AG04450 (cell line): Measurements from ENCODE around the gene CCDC24. TPM values are rescaled to one million over a fixed set of nuclear protein-coding genes. Genes with fewer than 3 reads are reported as not detected.

Source experiments
- CTCF ChIA-PET: fragments of 300-600, 350-600 bp; formaldehyde crosslinking; extraction: SDS; loops from one replicate; lab custom pipeline; 2022; ENCODE audit warnings: antibody characterized with exemption, inconsistent platforms; lab: Charles Lee
- POLR2A ChIA-PET: fragments of 350-600 bp; formaldehyde crosslinking; extraction: SDS; loops from one replicate; lab custom pipeline; 2021; ENCODE audit warnings: antibody characterized with exemption, inconsistent platforms; lab: Yijun Ruan, JAX
- DNase-seq: peaks from one replicate; pipeline ENCODE4 v3.0.0-alpha.2; 2011; ENCODE audit warnings: low read depth, low spot score
- H3K27ac ChIP-seq: one replicate; pipeline ENCODE4 v1.5.1; 2012; ENCODE audit warnings: low read depth, low read length, control low read depth
- H3K27me3 ChIP-seq: one replicate; pipeline ENCODE4 v1.6.0; 2012; ENCODE audit warnings: low read length; ENCODE audit not compliant: control insufficient read depth, insufficient read depth
- H3K4me3 ChIP-seq: 2 replicates; pipeline ENCODE4 v1.5.1; 2011; ENCODE audit warnings: mild to moderate bottlenecking, low read depth, low read length, control low read depth
- H3K9me3 ChIP-seq: 2 replicates; pipeline ENCODE4 v1.5.1; 2012; ENCODE audit warnings: low read length; ENCODE audit not compliant: control insufficient read depth, insufficient read depth
- CTCF ChIP-seq: IDR thresholded peaks from 2 replicates; pipeline ENCODE4 v1.5.1; 2011; ENCODE audit warnings: low read depth, low read length, control low read depth, inconsistent platforms
- polyA plus RNA-seq: library from polyadenylated mRNA; depleted of rRNA; stranded (reverse); fragments of >200 nt; gene quantifications from 2 replicates; pipeline ENCODE4 v1.2.3, GENCODE V29; 2011

Gene CCDC24
- polyA plus RNA-seq, 1 experiment: 1.1 TPM

GRCh38 chr1:43983253-43983899 is 8.0 kb upstream of the CCDC24 start:
- ChIA-PET CTCF (no interaction called here), POLR2A (no interaction called here)
- DNase-seq: no peak

DNA sequence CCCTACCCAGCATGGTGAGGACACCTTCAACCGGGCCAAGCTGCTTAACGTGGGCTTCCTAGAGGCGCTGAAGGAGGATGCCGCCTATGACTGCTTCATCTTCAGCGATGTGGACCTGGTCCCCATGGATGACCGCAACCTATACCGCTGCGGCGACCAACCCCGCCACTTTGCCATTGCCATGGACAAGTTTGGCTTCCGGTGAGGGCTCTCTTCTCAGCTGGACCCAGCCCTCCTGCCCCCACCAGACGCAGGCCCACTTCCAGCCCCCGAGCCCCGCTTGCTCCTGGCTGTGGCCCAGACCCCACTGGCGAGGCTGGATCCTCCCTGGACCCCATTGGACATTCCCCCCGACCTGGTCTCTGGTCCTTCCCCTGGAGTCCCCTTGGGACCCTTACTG is 6.5 kb upstream of the CCDC24 start:
- POLR2A ChIA-PET: no interaction called here
- Histone ChIP-seq H3K27ac (no peak overlapping the region), H3K27me3 (no peaks in the 10 kb centered on the region), H3K4me3 (no peak overlapping the region), H3K9me3 (no peaks in the 10 kb centered on the region)
- CTCF ChIA-PET: no interaction called here
- no peak for TF ChIP-seq CTCF
- no peak for DNase-seq

More at GRCh38 chr1:43983253-43983899, 8.0 kb upstream of the CCDC24 start:
- H3K27ac ChIP-seq: no peak overlapping the region
- no peak overlapping the region for H3K4me3 ChIP-seq
- no peaks in the 10 kb centered on the region; the same call in 1 of the 2 replicates for H3K9me3 ChIP-seq
- TF ChIP-seq CTCF: no peak
- H3K27me3 ChIP-seq: no peaks in the 10 kb centered on the region

GRCh38 chr1:43985984-43986595 is 5.3 kb upstream of the CCDC24 start:
- H3K4me3 ChIP-seq: no peak overlapping the region
- no peaks in the 10 kb centered on the region for H3K27me3 ChIP-seq
- no peak for TF ChIP-seq CTCF
- H3K9me3 ChIP-seq: no peaks in the 10 kb centered on the region
- DNase-seq: no peak
- H3K27ac ChIP-seq: no peak overlapping the region
- CTCF ChIA-PET: no interaction called here
- POLR2A ChIA-PET: interaction anchor here (1.5 kb wide), 1 partner anchor 11 kb away, joined by 4 read pairs; the partner anchor contains the start of gene ATP6V0B

GRCh38 chr1:43986712-43987111 is 4.7 kb upstream of the CCDC24 start:
- Histone ChIP-seq H3K27me3 (no peaks in the 10 kb centered on the region), H3K4me3 (no peak overlapping the region), H3K9me3 (no peaks in the 10 kb centered on the region), H3K27ac (no peak overlapping the region)
- TF ChIP-seq CTCF: no peak
- POLR2A ChIA-PET: interaction anchor here (1.5 kb wide), 1 partner anchor 12 kb away, joined by 4 read pairs; the partner anchor contains the start of gene ATP6V0B
- CTCF ChIA-PET: interaction anchor here (0.6 kb wide), 1 partner anchor 334 kb away, joined by 3 read pairs; no protein-coding TSS in a partner anchor
- no peak for DNase-seq
